Lung (tissue), 12 donors: ENCODE data around the gene SLCO2B1. TPM values are rescaled to one million over a fixed set of nuclear protein-coding genes. Genes with fewer than 3 reads are reported as not detected.

Source experiments
- ATAC-seq: fragments of 200-7000 bp; cut with Tn5 transposase; one replicate; pipeline ENCODE4 v1.9.1; 2020; ENCODE audit warnings: moderate number of reproducible peaks; ENCODE audit not compliant: insufficient read depth, low FRiP score
- DNase-seq, 3 donors: peaks; one replicate each; pipeline ENCODE4 v3.0.0-alpha.2; 2013 to 2017
- H3K27ac ChIP-seq, 2 donors: one replicate each; pipeline ENCODE4 v1.5.1; 2013; ENCODE audit warnings: mild to moderate bottlenecking in 2 of 2, moderate library complexity in 2 of 2, control low read depth in 1 of 2, inconsistent platforms in 1 of 2, low read depth in 1 of 2, low read length in 1 of 2
- H3K27me3 ChIP-seq, 3 donors: one replicate each; pipeline ENCODE4 v1.5.1; 2013; ENCODE audit warnings: low read length in 2 of 3; ENCODE audit not compliant: control insufficient read depth in 3 of 3, insufficient read depth in 3 of 3
- H3K36me3 ChIP-seq, 4 donors: one replicate each; pipeline ENCODE4 v1.5.1; 2013; ENCODE audit warnings: low read length in 4 of 4, mild to moderate bottlenecking in 1 of 4, moderate library complexity in 1 of 4; ENCODE audit not compliant: control insufficient read depth in 4 of 4, insufficient read depth in 4 of 4
- H3K4me1 ChIP-seq, 5 donors: one replicate each; pipeline ENCODE4 v1.5.1; 2013; ENCODE audit warnings: low read length in 5 of 5, mild to moderate bottlenecking in 2 of 5, moderate library complexity in 1 of 5; ENCODE audit not compliant: control insufficient read depth in 5 of 5, insufficient read depth in 5 of 5
- H3K4me3 ChIP-seq: one replicate; pipeline ENCODE4 v1.5.1; 2013; ENCODE audit warnings: mild to moderate bottlenecking, control low read depth, moderate library complexity
- H3K9ac ChIP-seq, 2 donors: one replicate each; pipeline ENCODE4 v1.5.1; 2013; ENCODE audit warnings: low read length in 2 of 2, control low read depth in 1 of 2; ENCODE audit not compliant: insufficient read depth in 1 of 2
- H3K9me3 ChIP-seq, 4 donors: one replicate each; pipeline ENCODE4 v1.5.1; 2013; ENCODE audit warnings: low read length in 3 of 4, mild to moderate bottlenecking in 1 of 4, moderate library complexity in 1 of 4; ENCODE audit not compliant: control insufficient read depth in 4 of 4, insufficient read depth in 3 of 4
- WGBS, 2 donors: extraction: QIAGEN DNeasy Blood & Tissue Kit; methylation state at CpG; one replicate each; pipeline ENCODE4 v1.1.7; 2013; 5-methylcytosine and 5-hydroxymethylcytosine counted together
- polyA plus RNA-seq, 2 donors: library from polyadenylated mRNA; stranded (reverse); fragments of 200-250 nt; gene quantifications; one replicate each; pipeline ENCODE4 v1.2.1, GENCODE V29; 2013
- total RNA-seq, 2 donors: library from RNA; depleted of rRNA in 1 of 2; stranded (reverse); fragments of >200 nt in 1 of 2; gene quantifications; one replicate each; pipeline ENCODE4 v1.2.1, GENCODE V29; 2014 to 2021
- TF ChIP-seq, protein P1 (sequence below): IDR thresholded peaks from 2 replicates; pipeline ENCODE4 v1.5.1; 2012; ENCODE audit warnings: mild to moderate bottlenecking; ENCODE audit errors: control extremely low read depth, extremely low read depth
- donor health status: control.
- donor health status: control.
- donor health status: Bipolar disorder and iron deficiency.
- donor health status: healthy.
- donor health status: DM: yes; HTN: yes; CAD: no.

The SLCO2B1 gene
- total and polyA plus RNA-seq, 4 donors, result 22.2 to 244 (median 55.2) TPM

DNA sequence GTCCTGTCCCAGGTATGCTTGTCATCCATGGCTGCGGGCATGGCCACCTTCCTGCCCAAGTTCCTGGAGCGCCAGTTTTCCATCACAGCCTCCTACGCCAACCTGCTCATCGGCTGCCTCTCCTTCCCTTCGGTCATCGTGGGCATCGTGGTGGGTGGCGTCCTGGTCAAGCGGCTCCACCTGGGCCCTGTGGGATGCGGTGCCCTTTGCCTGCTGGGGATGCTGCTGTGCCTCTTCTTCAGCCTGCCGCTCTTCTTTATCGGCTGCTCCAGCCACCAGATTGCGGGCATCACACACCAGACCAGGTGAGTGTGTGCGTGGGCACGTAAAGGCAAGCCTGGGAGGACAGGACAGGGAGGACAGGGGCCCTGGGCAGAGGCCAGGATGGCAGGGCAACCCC, 42.4 kb downstream of the SLCO2B1 start:
- peaks cover 0 to 21% (median 0%) of the 10 kb centered on the region in 5 donors for H3K4me1 ChIP-seq
- DNase-seq (no peak), ATAC-seq (no peak)
- no peak overlapping the region for H3K27ac ChIP-seq
- H3K4me3 ChIP-seq, result no peak overlapping the region
- H3K9me3 ChIP-seq, result no peaks in the 10 kb centered on the region
- no peaks in the 10 kb centered on the region for H3K27me3 ChIP-seq
- H3K36me3 ChIP-seq, result peaks cover 0 to 11% (median 0%) of the 10 kb centered on the region in 4 donors
- 95 to 97% methylated on average over 15 of the region's 15 CpGs for WGBS, 2 donors
- TF ChIP-seq, protein P1, sequence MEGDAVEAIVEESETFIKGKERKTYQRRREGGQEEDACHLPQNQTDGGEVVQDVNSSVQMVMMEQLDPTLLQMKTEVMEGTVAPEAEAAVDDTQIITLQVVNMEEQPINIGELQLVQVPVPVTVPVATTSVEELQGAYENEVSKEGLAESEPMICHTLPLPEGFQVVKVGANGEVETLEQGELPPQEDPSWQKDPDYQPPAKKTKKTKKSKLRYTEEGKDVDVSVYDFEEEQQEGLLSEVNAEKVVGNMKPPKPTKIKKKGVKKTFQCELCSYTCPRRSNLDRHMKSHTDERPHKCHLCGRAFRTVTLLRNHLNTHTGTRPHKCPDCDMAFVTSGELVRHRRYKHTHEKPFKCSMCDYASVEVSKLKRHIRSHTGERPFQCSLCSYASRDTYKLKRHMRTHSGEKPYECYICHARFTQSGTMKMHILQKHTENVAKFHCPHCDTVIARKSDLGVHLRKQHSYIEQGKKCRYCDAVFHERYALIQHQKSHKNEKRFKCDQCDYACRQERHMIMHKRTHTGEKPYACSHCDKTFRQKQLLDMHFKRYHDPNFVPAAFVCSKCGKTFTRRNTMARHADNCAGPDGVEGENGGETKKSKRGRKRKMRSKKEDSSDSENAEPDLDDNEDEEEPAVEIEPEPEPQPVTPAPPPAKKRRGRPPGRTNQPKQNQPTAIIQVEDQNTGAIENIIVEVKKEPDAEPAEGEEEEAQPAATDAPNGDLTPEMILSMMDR, result no peak
- H3K9ac ChIP-seq, result no peak overlapping the region

DNA sequence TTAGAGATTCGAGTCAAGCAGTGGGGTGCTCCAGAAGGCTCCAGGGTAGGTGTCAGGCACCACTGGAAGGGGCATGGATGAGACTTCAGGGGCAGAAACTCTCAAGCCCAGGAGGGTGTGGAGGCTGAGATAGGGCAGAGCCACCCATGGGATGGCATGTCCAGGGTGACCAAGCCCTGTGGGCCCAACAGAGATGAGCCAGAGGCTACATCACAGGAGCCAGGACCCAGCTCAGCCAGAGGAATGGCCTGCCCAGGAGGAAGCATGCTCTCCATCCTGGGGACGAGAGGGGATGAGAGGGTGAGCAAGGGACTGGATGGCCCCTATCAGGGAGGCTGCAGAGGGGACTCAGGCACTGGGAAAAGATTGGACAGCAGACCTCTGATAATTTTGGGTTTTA, 42.8 kb downstream of the SLCO2B1 start:
- ATAC-seq (no peak), DNase-seq (no peak)
- H3K36me3 ChIP-seq, result peaks cover 0 to 14% (median 0%) of the 10 kb centered on the region in 4 donors
- H3K27me3 ChIP-seq, result no peaks in the 10 kb centered on the region
- H3K9me3 ChIP-seq, result no peaks in the 10 kb centered on the region
- H3K4me1 ChIP-seq, result peaks cover 0 to 21% (median 0%) of the 10 kb centered on the region in 5 donors
- WGBS, 2 donors, result 72 to 80% methylated on average over 2 of the region's 2 CpGs
- no peak overlapping the region for H3K9ac ChIP-seq
- TF ChIP-seq, protein P1, result no peak
- no peak overlapping the region for H3K4me3 ChIP-seq
- no peak overlapping the region for H3K27ac ChIP-seq

DNA sequence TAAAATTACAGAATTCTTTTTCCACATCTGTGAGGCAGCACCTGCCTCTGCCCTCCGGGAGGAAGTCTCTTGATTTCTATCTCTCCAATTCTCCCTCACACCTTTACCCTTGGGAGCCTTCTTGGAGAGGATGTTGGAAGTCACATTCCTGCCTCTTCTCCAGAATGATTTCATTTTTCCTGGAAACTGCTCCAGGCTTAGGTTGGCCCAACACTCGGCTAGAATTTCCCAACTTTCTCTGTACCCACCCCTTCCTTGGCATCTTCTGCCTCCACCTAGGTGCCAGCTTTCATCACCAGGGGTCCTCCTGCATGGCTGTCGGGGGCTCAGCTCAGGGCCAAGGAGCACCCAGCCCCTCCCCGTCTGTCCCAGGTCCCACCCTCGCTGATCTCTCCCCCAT, 43.2 kb downstream of the SLCO2B1 start:
- ATAC-seq, result no peak
- H3K36me3 ChIP-seq, result peaks cover 0 to 17% (median 0%) of the 10 kb centered on the region in 4 donors

More for the DNA sequence above, 43.2 kb downstream of the SLCO2B1 start:
- 43 to 50% methylated on average over 5 of the region's 5 CpGs for WGBS, 2 donors
- no peak overlapping the region for H3K9ac ChIP-seq
- H3K27me3 ChIP-seq, result no peaks in the 10 kb centered on the region
- TF ChIP-seq, protein P1, result no peak
- peaks cover 0 to 21% (median 0%) of the 10 kb centered on the region in 5 donors for H3K4me1 ChIP-seq
- H3K27ac ChIP-seq, result no peak overlapping the region
- no peak overlapping the region for H3K4me3 ChIP-seq
- H3K9me3 ChIP-seq, result no peaks in the 10 kb centered on the region
- no peak for DNase-seq
